GM12878 (cell line): ENCODE measurements around the gene NUBP1. TPM values are rescaled to one million over a fixed set of nuclear protein-coding genes. Genes with fewer than 3 reads are reported as not detected.

Experiments used
- ATAC-seq: fragments of 200-7000 bp; cut with Tn5 transposase; 3 replicates; pipeline ENCODE4 v1.9.1; 2020; ENCODE audit warnings: mild to moderate bottlenecking, moderate library complexity
- BruUV-seq: library from RNA; stranded (reverse); fragments of 400-500 nt; replicated peaks from 2 replicates; lab custom pipeline; 2021; lab: Mats Ljungman, UMichigan
- CTCF ChIA-PET: fragments of 300-600 bp; sonication (Branson Sonifier 250); formaldehyde crosslinking; extraction: SDS; loops from one replicate; lab custom pipeline; 2021; ENCODE audit warnings: inconsistent platforms; lab: Yijun Ruan, JAX
- POLR2A ChIA-PET: fragments of 350-600 bp; formaldehyde crosslinking; extraction: SDS; loops from one replicate; lab custom pipeline; 2021; ENCODE audit warnings: inconsistent platforms; lab: Charles Lee
- RAD21 ChIA-PET: fragments of 300-600 bp; sonication (Branson Sonifier 250); formaldehyde crosslinking; loops from one replicate; lab custom pipeline; 2023; ENCODE audit warnings: antibody characterized with exemption; ENCODE audit not compliant: unreplicated experiment; lab: Charles Lee
- SMC1A ChIA-PET: fragments of 300-600 bp; sonication (Branson Sonifier 250); formaldehyde crosslinking; loops from one replicate; lab custom pipeline; 2023; ENCODE audit not compliant: unreplicated experiment, uncharacterized antibody; lab: Charles Lee
- DNase-seq: peaks from one replicate; pipeline ENCODE4 v3.0.0-alpha.2; 2011; ENCODE audit warnings: low read depth, low spot score
- FAIRE-seq: peaks from 3 replicates; lab custom pipeline; 2011; peaks lifted over from hg19 to GRCh38; lab: Jason Lieb, UNC
- H2AFZ ChIP-seq: 2 replicates; pipeline ENCODE4 v1.6.0; 2011; ENCODE audit warnings: low read depth, low read length, control low read depth; ENCODE audit not compliant: control insufficient read depth
- H3K27ac ChIP-seq: 2 replicates; pipeline ENCODE4 v1.5.1; 2011; ENCODE audit warnings: control low read depth; ENCODE audit not compliant: control insufficient read depth, insufficient read depth
- H3K27me3 ChIP-seq, 2 experiments: replicated peaks in 1 of 2; 2 replicates each; pipeline versions ENCODE4 v1.6.0 to v1.6.1; 2011; ENCODE audit warnings: low read length in 1 of 2; ENCODE audit not compliant: control insufficient read depth in 2 of 2, insufficient read depth in 2 of 2
- H3K36me3 ChIP-seq, 2 experiments: 2 replicates each; pipeline ENCODE4 v1.5.1; 2011; ENCODE audit warnings: low read length in 1 of 2; ENCODE audit not compliant: control insufficient read depth in 2 of 2, insufficient read depth in 2 of 2
- H3K4me1 ChIP-seq: 2 replicates; pipeline ENCODE4 v1.6.1; 2011; ENCODE audit warnings: mild to moderate bottlenecking, low read length, moderate library complexity, mixed read lengths; ENCODE audit not compliant: control insufficient read depth, insufficient read depth
- H3K4me2 ChIP-seq: 2 replicates; pipeline ENCODE4 v1.6.0; 2011; ENCODE audit warnings: control low read depth; ENCODE audit not compliant: control insufficient read depth, insufficient read depth
- H3K4me3 ChIP-seq: fragments of 200-600 bp; sonication (generic); 2 replicates; pipeline ENCODE4 v1.5.1; 2016
- H3K79me2 ChIP-seq: 2 replicates; pipeline ENCODE4 v1.6.0; 2011; ENCODE audit warnings: low read length; ENCODE audit not compliant: control insufficient read depth, insufficient read depth
- H3K9ac ChIP-seq: 2 replicates; pipeline ENCODE4 v1.8.0; 2011; ENCODE audit warnings: low read length, control low read depth, mixed read lengths; ENCODE audit not compliant: control insufficient read depth, insufficient read depth
- H3K9me3 ChIP-seq: replicated peaks from 3 replicates; pipeline ENCODE4 v1.5.1; 2011; ENCODE audit warnings: mild to moderate bottlenecking, low read length; ENCODE audit not compliant: control insufficient read depth, insufficient read depth
- H4K20me1 ChIP-seq: 2 replicates; pipeline ENCODE4 v1.6.0; 2011; ENCODE audit not compliant: control insufficient read depth, insufficient read depth
- ATF7 ChIP-seq: fragments of 450-650 bp; IDR thresholded peaks from 2 replicates; pipeline ENCODE4 v1.6.1; 2016; ENCODE audit warnings: low read depth, mild to moderate bottlenecking
- CEBPB ChIP-seq, 2 experiments: fragments of 150-350 bp in 1 of 2; IDR thresholded peaks; 2 replicates each; pipeline ENCODE4 v1.6.1; 2012 to 2014; ENCODE audit warnings: low read depth in 2 of 2, low read length in 2 of 2, borderline replicate concordance in 1 of 2, inconsistent platforms in 1 of 2
- CUX1 ChIP-seq: IDR thresholded peaks from 2 replicates; pipeline ENCODE4 v1.6.1; 2012; ENCODE audit warnings: improper control_type of control experiment, low read depth, low read length; ENCODE audit not compliant: insufficient replicate concordance
- EP300 ChIP-seq, 2 experiments: fragments of 150-350 bp in 1 of 2; IDR thresholded peaks; 2 replicates each; pipeline ENCODE4 v1.6.1; 2011 to 2012; ENCODE audit warnings: low read depth in 2 of 2, low read length in 2 of 2, borderline replicate concordance in 1 of 2, improper control_type of control experiment in 1 of 2, inconsistent platforms in 1 of 2; ENCODE audit not compliant: control insufficient read depth in 1 of 2
- FOS ChIP-seq: IDR thresholded peaks from 3 replicates; pipeline ENCODE4 v1.6.1; 2011; ENCODE audit warnings: borderline replicate concordance; ENCODE audit not compliant: insufficient read length; ENCODE audit errors: extremely low read depth
- HCFC1 ChIP-seq: fragments of 150-350 bp; IDR thresholded peaks from 2 replicates; pipeline ENCODE4 v1.6.1; 2014; ENCODE audit warnings: low read length
- JUND ChIP-seq: IDR thresholded peaks from 2 replicates; pipeline ENCODE4 v1.6.1; 2012; ENCODE audit warnings: low read depth, mild to moderate bottlenecking, low read length, improper control_type of control experiment, moderate library complexity
- MLLT1 ChIP-seq: fragments of 450-650 bp; IDR thresholded peaks from 2 replicates; pipeline ENCODE4 v1.6.1; 2016; ENCODE audit warnings: mild to moderate bottlenecking
- SMC3 ChIP-seq: IDR thresholded peaks from 2 replicates; pipeline ENCODE4 v1.6.1; 2011; ENCODE audit warnings: low read length, improper control_type of control experiment, borderline replicate concordance
- ZNF207 ChIP-seq: fragments of 450-650 bp; IDR thresholded peaks from 2 replicates; pipeline ENCODE4 v1.6.1; 2014; ENCODE audit warnings: antibody characterized with exemption, mild to moderate bottlenecking, borderline replicate concordance
- WGBS: methylation state at CpG from one replicate; pipeline ENCODE4 v1.1.6; 2016; ENCODE audit warnings: low lambda C conversion rate; ENCODE audit not compliant: insufficient replicate concordance, insufficient coverage; ENCODE audit errors: missing lambda C conversion rate; 5-methylcytosine and 5-hydroxymethylcytosine counted together
- in situ Hi-C: fragments of 300-500 bp; cut with MboI; formaldehyde crosslinking; loops from 9 replicates; pipeline ENCODE4 v1.14.3; 2018; ENCODE audit warnings: mixed read lengths
- intact Hi-C: fragments of 100-400 bp; cut with micrococcal nuclease; formaldehyde crosslinking; loops from one replicate; pipeline ENCODE4 v1.14.2; 2022; ENCODE audit not compliant: unreplicated experiment
- polyA plus RNA-seq, 11 experiments: library from polyadenylated mRNA; depleted of rRNA in 4 of 11; unstranded in 6 of 11; stranded (reverse) in 5 of 11; fragments of >200 nt; fragmentation: Nextera tagmentation in 4 of 11; fragmentation: Illumina TruSeq in 1 of 11; extraction: Ambion mirVana in 4 of 11; extraction: Trizol in 1 of 11; gene quantifications; 1 replicate in 1 of 11; 2 replicates in 10 of 11; pipeline versions ENCODE4 v1.2.1 to v1.2.3, GENCODE V29; 2011 to 2016; ENCODE audit warnings: inconsistent platforms in 2 of 11, missing spikeins in 2 of 11, low read depth in 1 of 11
- total RNA-seq, 4 experiments: library from RNA; depleted of rRNA in 3 of 4; stranded (reverse); fragments of >200 nt in 3 of 4; fragmentation: Illumina TruSeq in 1 of 4; extraction: Trizol in 1 of 4; gene quantifications; 2 replicates each; pipeline versions ENCODE4 v1.2.1 to v1.2.3, GENCODE V29; 2013 to 2021

NUBP1 gene
- total and polyA plus RNA-seq, 10 of the 15 experiments (the other 5 are each of a cell fraction or from before 2014, with no cell fraction given), result 31.0 to 74.9 (median 58.3) TPM

- TF ChIP-seq CUX1 (no peak), EP300 (IDR thresholded peaks at IDR 0.05; ENCODE audit: borderline replicate concordance in 1 of 2, control insufficient read depth in 1 of 2, low read depth in 2 of 2, low read length in 2 of 2) (no peak), ATF7 (no peak)
- TF ChIP-seq, all 136 proteins: peak for 0
Measured at GRCh38 chr16:10694830-10695229, 48.8 kb upstream of the NUBP1 start, which contains the start of gene TEKT5 (continued).

- BruUV-seq, result no TSS peak
- no peaks in the 10 kb centered on the region for H3K79me2 ChIP-seq
- H3K27me3 ChIP-seq, result no peaks in the 10 kb centered on the region
- no peak overlapping the region for H3K27ac ChIP-seq
- no peak overlapping the region for H3K9ac ChIP-seq
- DNase-seq (no peak), ATAC-seq (no peak), FAIRE-seq (no peak)
- no peaks in the 10 kb centered on the region for H3K36me3 ChIP-seq
- intact Hi-C loops (no loop called here), in situ Hi-C loops (no loop called here)
- RAD21 ChIA-PET, result no interaction called here
- TF ChIP-seq JUND, result no peak
- no peak for TF ChIP-seq FOS
- TF ChIP-seq SMC3, result no peak
- TF ChIP-seq CEBPB (IDR thresholded peaks at IDR 0.05; ENCODE audit: borderline replicate concordance in 1 of 2, low read depth in 2 of 2, low read length in 2 of 2), result no peak
- TF ChIP-seq ZNF207, result no peak
- no peak for TF ChIP-seq MLLT1
- no peak for TF ChIP-seq HCFC1
- no peaks in the 10 kb centered on the region for H4K20me1 ChIP-seq
- H3K9me3 ChIP-seq, result no peaks in the 10 kb centered on the region; the same call in 2 of the 3 replicates
- POLR2A ChIA-PET, result no interaction called here
- H3K4me2 ChIP-seq, result no peak overlapping the region
- H2AFZ ChIP-seq, result no peak overlapping the region
- CTCF ChIA-PET, result no interaction called here
- SMC1A ChIA-PET, result no interaction called here
- no peaks in the 10 kb centered on the region for H3K4me1 ChIP-seq
- WGBS, result 35% methylated on average over 1 of the region's 1 CpG
- H3K4me3 ChIP-seq, result no peak overlapping the region
Measured at GRCh38 chr16:10699756-10700155, 43.9 kb upstream of the NUBP1 start.
